ENCODE measurements around the gene CMTM1. TPM values are rescaled to one million over a fixed set of nuclear protein-coding genes. Genes with fewer than 3 reads are reported as not detected.
A peak's percentile ranks its signal among the peaks of the same experiment; 100 is the strongest.

CMTM1 gene
- total and polyA plus RNA-seq, 4 donors: 0.41 to 7.5 (median 2.9) TPM

GRCh38 chr16:66585481-66586239 is 19.4 kb downstream of the CMTM1 start:
- Histone ChIP-seq H3K4me3 (no peak overlapping the region), H3K36me3 (ENCODE audit: control insufficient read depth in 4 of 4, insufficient read depth in 4 of 4, low read length in 4 of 4) (no peaks in the 10 kb centered on the region), H3K27ac (ENCODE audit: low read depth in 1 of 2, low read length in 1 of 2) (peak overlapping the region in 1 of 2 donors; percentile 42), H3K9me3 (ENCODE audit: control insufficient read depth in 4 of 4, insufficient read depth in 3 of 4, low read length in 3 of 4) (no peaks in the 10 kb centered on the region), H3K9ac (ENCODE audit: insufficient read depth in 1 of 2, low read length in 2 of 2) (no peak overlapping the region), H3K4me1 (ENCODE audit: control insufficient read depth in 5 of 5, insufficient read depth in 5 of 5, low read length in 5 of 5) (peaks cover 0 to 7% (median 0%) of the 10 kb centered on the region in 5 donors), H3K27me3 (ENCODE audit: control insufficient read depth in 3 of 3, insufficient read depth in 3 of 3, low read length in 2 of 3) (no peaks in the 10 kb centered on the region)
- ATAC-seq (ENCODE audit: insufficient read depth, low FRiP score): no peak
- no peak for TF ChIP-seq CTCF (IDR thresholded peaks at IDR 0.05; ENCODE audit: control extremely low read depth, extremely low read depth)
- DNase-seq: peak in 1 of 3 donors; percentile 43
- 17 to 47% methylated on average over 10 of the region's 10 CpGs for WGBS, 2 donors

GRCh38 chr16:66587881-66588600 is 21.8 kb downstream of the CMTM1 start:
- no peak for DNase-seq

GRCh38 chr16:66588981-66589713 is 22.9 kb downstream of the CMTM1 start:
- Histone ChIP-seq H3K27ac (ENCODE audit: low read depth in 1 of 2, low read length in 1 of 2) (no peak overlapping the region), H3K36me3 (ENCODE audit: control insufficient read depth in 4 of 4, insufficient read depth in 4 of 4, low read length in 4 of 4) (no peaks in the 10 kb centered on the region), H3K4me1 (ENCODE audit: control insufficient read depth in 5 of 5, insufficient read depth in 5 of 5, low read length in 5 of 5) (peaks cover 0 to 9% (median 0%) of the 10 kb centered on the region in 5 donors), H3K4me3 (no peak overlapping the region), H3K27me3 (ENCODE audit: control insufficient read depth in 3 of 3, insufficient read depth in 3 of 3, low read length in 2 of 3) (no peaks in the 10 kb centered on the region), H3K9ac (ENCODE audit: insufficient read depth in 1 of 2, low read length in 2 of 2) (no peak overlapping the region), H3K9me3 (ENCODE audit: control insufficient read depth in 4 of 4, insufficient read depth in 3 of 4, low read length in 3 of 4) (peaks cover 0 to 2% (median 0%) of the 10 kb centered on the region in 4 donors)
- ATAC-seq (ENCODE audit: insufficient read depth, low FRiP score) (peak; percentile 87), DNase-seq (no peak)
- 70 to 89% methylated on average over 8 of the region's 8 CpGs for WGBS, 2 donors
- peak; percentile 65 for TF ChIP-seq CTCF (IDR thresholded peaks at IDR 0.05; ENCODE audit: control extremely low read depth, extremely low read depth)

More at GRCh38 chr16:66587881-66588600, 21.8 kb downstream of the CMTM1 start:
- Histone ChIP-seq H3K27me3 (ENCODE audit: control insufficient read depth in 3 of 3, insufficient read depth in 3 of 3, low read length in 2 of 3) (no peaks in the 10 kb centered on the region), H3K27ac (ENCODE audit: low read depth in 1 of 2, low read length in 1 of 2) (peak overlapping the region in 1 of 2 donors; percentile 26), H3K9me3 (ENCODE audit: control insufficient read depth in 4 of 4, insufficient read depth in 3 of 4, low read length in 3 of 4) (no peaks in the 10 kb centered on the region), H3K4me1 (ENCODE audit: control insufficient read depth in 5 of 5, insufficient read depth in 5 of 5, low read length in 5 of 5) (peaks cover 0 to 9% (median 0%) of the 10 kb centered on the region in 5 donors), H3K36me3 (ENCODE audit: control insufficient read depth in 4 of 4, insufficient read depth in 4 of 4, low read length in 4 of 4) (no peaks in the 10 kb centered on the region), H3K9ac (ENCODE audit: insufficient read depth in 1 of 2, low read length in 2 of 2) (no peak overlapping the region), H3K4me3 (no peak overlapping the region)
- TF ChIP-seq CTCF (IDR thresholded peaks at IDR 0.05; ENCODE audit: control extremely low read depth, extremely low read depth): no peak
- WGBS, 2 donors: 54 to 61% methylated on average over 7 of the region's 7 CpGs
- no peak for ATAC-seq (ENCODE audit: insufficient read depth, low FRiP score)

Data from lung (tissue), 12 donors.